HPDE6-E6E7 (cell line): ENCODE data around the gene ZNF786.
A peak's percentile ranks its signal among the peaks of the same experiment; 100 is the strongest.
"Not testable (repeated sequence)": the region's sequence is repeated elsewhere in the genome, so short reads cannot be mapped to it uniquely, and the experiment has no call there.

ENCODE experiments used
- DNase-seq: peaks from one replicate; pipeline ENCODE4 v3.0.0; 2011; ENCODE audit warnings: missing footprints; ENCODE audit errors: extremely low spot score

The ZNF786 gene

GRCh38 chr7:149090397-149091195 lies at the start of gene ZNF786:
Gene ZNF786 (minus strand): TSS chr7:149090718. CDS start chr7:149090640, 78 bp downstream.
- DNase-seq, result peak; percentile 79

GRCh38 chr7:149136118-149136517 lies 45.6 kb upstream of the ZNF786 start:
- DNase-seq, result no peak

GRCh38 chr7:149133028-149133710 lies 42.7 kb upstream of the ZNF786 start:
- DNase-seq, result no peak

GRCh38 chr7:149130572-149131198 lies 40.2 kb upstream of the ZNF786 start:
- DNase-seq, result no peak

GRCh38 chr7:149126662-149127266 lies 36.2 kb upstream of the ZNF786 start:
- no peak for DNase-seq

GRCh38 chr7:149125863-149126661 lies 35.5 kb upstream of the ZNF786 start, which contains the start of gene ZNF425:
Gene ZNF425 (minus strand): TSS chr7:149126324. CDS start chr7:149126213, 111 bp downstream.
- DNase-seq, result peak; percentile 89

GRCh38 chr7:149125189-149125862 lies 34.8 kb upstream of the ZNF786 start:
- no peak for DNase-seq

- no peak for DNase-seq
These were observed 19.5 kb upstream of the ZNF786 start for GRCh38 chr7:149109969-149110368.

- no peak for DNase-seq
These were observed 14.2 kb upstream of the ZNF786 start for GRCh38 chr7:149104749-149105148.

GRCh38 chr7:149104214-149104613 lies 13.7 kb upstream of the ZNF786 start:
- DNase-seq, result no peak

GRCh38 chr7:149103424-149103823 lies 12.9 kb upstream of the ZNF786 start:
- no peak for DNase-seq

GRCh38 chr7:149102666-149103065 lies 12.1 kb upstream of the ZNF786 start:
- no peak for DNase-seq

- DNase-seq, result no peak
These were observed 10.3 kb upstream of the ZNF786 start for GRCh38 chr7:149100821-149101220.

GRCh38 chr7:149099058-149099457 lies 8.5 kb upstream of the ZNF786 start:
- DNase-seq, result no peak

GRCh38 chr7:149097088-149097487 lies 6.6 kb upstream of the ZNF786 start:
- no peak for DNase-seq

- no peak for DNase-seq
These were observed 2.7 kb upstream of the ZNF786 start for GRCh38 chr7:149093228-149093627.

- DNase-seq, result not testable (repeated sequence)
These were observed 1.7 kb upstream of the ZNF786 start for GRCh38 chr7:149092244-149092643.

GRCh38 chr7:149087376-149087775 lies 3.1 kb downstream of the ZNF786 start:
- DNase-seq, result no peak

GRCh38 chr7:149085866-149086265 lies 4.7 kb downstream of the ZNF786 start:
- DNase-seq, result no peak

GRCh38 chr7:149084407-149084806 lies 6.1 kb downstream of the ZNF786 start:
- DNase-seq, result no peak

- no peak for DNase-seq
These were observed 8.6 kb downstream of the ZNF786 start for GRCh38 chr7:149081914-149082313.
